Measurements from ENCODE around the gene CADPS. TPM values are rescaled to one million over a fixed set of nuclear protein-coding genes. Genes with fewer than 3 reads are reported as not detected.
A peak's percentile ranks its signal among the peaks of the same experiment; 100 is the strongest.

Gene CADPS
- total RNA-seq, 1 experiment from 2014 or later, result 7.0 TPM

DNA sequence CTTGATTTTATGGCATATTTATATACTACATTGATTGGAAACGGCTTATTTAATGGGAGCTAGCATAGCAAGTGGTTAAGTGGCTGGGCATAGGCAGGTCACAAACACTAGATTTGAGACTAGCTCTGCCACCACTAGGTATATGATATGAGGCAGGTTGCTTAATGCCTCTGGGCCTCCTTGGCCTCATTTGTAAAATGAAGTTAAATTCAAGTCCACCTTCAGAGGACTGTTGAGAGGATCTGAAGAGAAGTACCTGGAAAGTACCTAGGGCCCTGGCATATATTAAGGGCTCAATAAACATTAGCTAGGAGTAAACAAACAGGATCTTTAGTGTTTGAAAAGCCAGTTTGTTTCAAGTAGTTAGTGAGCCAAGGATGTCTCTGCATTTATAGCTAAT lies 335.5 kb downstream of the CADPS start:
- no peak for DNase-seq (ENCODE audit: low spot score)
- no peak overlapping the region for H3K4me3 Mint-ChIP-seq
- ATAC-seq, result no peak; the same call in 1 of the 2 replicates
- H3K4me1 Mint-ChIP-seq, result peaks cover 74% of the 10 kb centered on the region
- H3K36me3 Mint-ChIP-seq, result no peaks in the 10 kb centered on the region
- TF ChIP-seq, protein P1, sequence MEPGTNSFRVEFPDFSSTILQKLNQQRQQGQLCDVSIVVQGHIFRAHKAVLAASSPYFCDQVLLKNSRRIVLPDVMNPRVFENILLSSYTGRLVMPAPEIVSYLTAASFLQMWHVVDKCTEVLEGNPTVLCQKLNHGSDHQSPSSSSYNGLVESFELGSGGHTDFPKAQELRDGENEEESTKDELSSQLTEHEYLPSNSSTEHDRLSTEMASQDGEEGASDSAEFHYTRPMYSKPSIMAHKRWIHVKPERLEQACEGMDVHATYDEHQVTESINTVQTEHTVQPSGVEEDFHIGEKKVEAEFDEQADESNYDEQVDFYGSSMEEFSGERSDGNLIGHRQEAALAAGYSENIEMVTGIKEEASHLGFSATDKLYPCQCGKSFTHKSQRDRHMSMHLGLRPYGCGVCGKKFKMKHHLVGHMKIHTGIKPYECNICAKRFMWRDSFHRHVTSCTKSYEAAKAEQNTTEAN (CRISPR knock-in tag; IDR thresholded peaks at IDR 0.05), result no peak
- no peak for TF ChIP-seq TEAD1 (CRISPR knock-in tag; IDR thresholded peaks at IDR 0.05)
- no peak for TF ChIP-seq FOXJ3 (CRISPR knock-in tag; IDR thresholded peaks at IDR 0.05; ENCODE audit: borderline replicate concordance)
- TF ChIP-seq CREB1 (CRISPR knock-in tag; IDR thresholded peaks at IDR 0.05), result no peak
- TF ChIP-seq, protein P2, sequence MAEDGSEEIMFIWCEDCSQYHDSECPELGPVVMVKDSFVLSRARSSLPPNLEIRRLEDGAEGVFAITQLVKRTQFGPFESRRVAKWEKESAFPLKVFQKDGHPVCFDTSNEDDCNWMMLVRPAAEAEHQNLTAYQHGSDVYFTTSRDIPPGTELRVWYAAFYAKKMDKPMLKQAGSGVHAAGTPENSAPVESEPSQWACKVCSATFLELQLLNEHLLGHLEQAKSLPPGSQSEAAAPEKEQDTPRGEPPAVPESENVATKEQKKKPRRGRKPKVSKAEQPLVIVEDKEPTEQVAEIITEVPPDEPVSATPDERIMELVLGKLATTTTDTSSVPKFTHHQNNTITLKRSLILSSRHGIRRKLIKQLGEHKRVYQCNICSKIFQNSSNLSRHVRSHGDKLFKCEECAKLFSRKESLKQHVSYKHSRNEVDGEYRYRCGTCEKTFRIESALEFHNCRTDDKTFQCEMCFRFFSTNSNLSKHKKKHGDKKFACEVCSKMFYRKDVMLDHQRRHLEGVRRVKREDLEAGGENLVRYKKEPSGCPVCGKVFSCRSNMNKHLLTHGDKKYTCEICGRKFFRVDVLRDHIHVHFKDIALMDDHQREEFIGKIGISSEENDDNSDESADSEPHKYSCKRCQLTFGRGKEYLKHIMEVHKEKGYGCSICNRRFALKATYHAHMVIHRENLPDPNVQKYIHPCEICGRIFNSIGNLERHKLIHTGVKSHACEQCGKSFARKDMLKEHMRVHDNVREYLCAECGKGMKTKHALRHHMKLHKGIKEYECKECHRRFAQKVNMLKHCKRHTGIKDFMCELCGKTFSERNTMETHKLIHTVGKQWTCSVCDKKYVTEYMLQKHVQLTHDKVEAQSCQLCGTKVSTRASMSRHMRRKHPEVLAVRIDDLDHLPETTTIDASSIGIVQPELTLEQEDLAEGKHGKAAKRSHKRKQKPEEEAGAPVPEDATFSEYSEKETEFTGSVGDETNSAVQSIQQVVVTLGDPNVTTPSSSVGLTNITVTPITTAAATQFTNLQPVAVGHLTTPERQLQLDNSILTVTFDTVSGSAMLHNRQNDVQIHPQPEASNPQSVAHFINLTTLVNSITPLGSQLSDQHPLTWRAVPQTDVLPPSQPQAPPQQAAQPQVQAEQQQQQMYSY (CRISPR knock-in tag; IDR thresholded peaks at IDR 0.05), result no peak
- TF ChIP-seq, protein P3, sequence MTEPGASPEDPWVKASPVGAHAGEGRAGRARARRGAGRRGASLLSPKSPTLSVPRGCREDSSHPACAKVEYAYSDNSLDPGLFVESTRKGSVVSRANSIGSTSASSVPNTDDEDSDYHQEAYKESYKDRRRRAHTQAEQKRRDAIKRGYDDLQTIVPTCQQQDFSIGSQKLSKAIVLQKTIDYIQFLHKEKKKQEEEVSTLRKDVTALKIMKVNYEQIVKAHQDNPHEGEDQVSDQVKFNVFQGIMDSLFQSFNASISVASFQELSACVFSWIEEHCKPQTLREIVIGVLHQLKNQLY (CRISPR knock-in tag; IDR thresholded peaks at IDR 0.05), result no peak
- no peak for TF ChIP-seq GABPB1 (CRISPR knock-in tag; IDR thresholded peaks at IDR 0.05)
- no peak for TF ChIP-seq ZNF232 (CRISPR knock-in tag; IDR thresholded peaks at IDR 0.05)
- TF ChIP-seq, protein P4, sequence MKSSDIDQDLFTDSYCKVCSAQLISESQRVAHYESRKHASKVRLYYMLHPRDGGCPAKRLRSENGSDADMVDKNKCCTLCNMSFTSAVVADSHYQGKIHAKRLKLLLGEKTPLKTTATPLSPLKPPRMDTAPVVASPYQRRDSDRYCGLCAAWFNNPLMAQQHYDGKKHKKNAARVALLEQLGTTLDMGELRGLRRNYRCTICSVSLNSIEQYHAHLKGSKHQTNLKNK (CRISPR knock-in tag; IDR thresholded peaks at IDR 0.05), result no peak
- TF ChIP-seq, protein P5, sequence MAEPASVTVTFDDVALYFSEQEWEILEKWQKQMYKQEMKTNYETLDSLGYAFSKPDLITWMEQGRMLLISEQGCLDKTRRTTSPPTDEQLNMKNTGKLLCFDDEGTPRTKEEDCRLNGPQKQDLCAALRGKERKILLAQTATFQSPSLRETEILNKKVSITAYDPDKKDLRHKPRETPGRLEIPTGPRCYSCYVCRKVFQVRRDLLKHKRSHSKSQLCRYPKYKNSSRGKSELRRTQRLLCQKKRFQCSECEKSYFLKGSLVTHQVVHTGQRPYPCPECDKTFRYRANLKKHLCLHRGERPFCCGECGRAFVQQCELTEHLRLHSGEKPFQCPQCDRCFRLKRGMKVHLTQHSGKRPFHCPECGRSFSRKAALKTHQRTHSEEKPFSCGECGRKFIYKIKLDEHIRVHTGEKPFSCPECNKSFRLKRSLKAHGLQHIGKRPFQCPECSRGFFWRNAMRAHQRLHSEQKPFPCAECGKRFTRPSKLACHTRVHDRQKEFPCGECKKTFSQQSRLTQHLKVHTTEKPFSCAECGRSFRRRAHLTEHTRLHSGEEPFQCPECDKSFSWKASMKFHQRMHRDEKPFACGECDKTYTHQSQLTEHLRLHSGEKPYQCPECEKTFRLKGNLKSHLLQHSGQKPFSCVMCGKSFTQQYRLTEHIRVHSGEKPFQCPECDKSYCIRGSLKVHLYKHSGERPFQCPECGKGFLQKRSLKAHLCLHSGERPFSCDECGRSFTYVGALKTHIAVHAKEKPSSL (CRISPR knock-in tag; conservative IDR thresholded peaks at IDR 0.05), result no peak
- TF ChIP-seq STAT6 (CRISPR knock-in tag; conservative IDR thresholded peaks at IDR 0.05; ENCODE audit: low read depth), result no peak
- no peak for TF ChIP-seq ZNF263 (CRISPR knock-in tag; IDR thresholded peaks at IDR 0.05; ENCODE audit: low read depth)
- TF ChIP-seq MXD4 (CRISPR knock-in tag; IDR thresholded peaks at IDR 0.05; ENCODE audit: borderline replicate concordance), result no peak
- TF ChIP-seq, protein P6, sequence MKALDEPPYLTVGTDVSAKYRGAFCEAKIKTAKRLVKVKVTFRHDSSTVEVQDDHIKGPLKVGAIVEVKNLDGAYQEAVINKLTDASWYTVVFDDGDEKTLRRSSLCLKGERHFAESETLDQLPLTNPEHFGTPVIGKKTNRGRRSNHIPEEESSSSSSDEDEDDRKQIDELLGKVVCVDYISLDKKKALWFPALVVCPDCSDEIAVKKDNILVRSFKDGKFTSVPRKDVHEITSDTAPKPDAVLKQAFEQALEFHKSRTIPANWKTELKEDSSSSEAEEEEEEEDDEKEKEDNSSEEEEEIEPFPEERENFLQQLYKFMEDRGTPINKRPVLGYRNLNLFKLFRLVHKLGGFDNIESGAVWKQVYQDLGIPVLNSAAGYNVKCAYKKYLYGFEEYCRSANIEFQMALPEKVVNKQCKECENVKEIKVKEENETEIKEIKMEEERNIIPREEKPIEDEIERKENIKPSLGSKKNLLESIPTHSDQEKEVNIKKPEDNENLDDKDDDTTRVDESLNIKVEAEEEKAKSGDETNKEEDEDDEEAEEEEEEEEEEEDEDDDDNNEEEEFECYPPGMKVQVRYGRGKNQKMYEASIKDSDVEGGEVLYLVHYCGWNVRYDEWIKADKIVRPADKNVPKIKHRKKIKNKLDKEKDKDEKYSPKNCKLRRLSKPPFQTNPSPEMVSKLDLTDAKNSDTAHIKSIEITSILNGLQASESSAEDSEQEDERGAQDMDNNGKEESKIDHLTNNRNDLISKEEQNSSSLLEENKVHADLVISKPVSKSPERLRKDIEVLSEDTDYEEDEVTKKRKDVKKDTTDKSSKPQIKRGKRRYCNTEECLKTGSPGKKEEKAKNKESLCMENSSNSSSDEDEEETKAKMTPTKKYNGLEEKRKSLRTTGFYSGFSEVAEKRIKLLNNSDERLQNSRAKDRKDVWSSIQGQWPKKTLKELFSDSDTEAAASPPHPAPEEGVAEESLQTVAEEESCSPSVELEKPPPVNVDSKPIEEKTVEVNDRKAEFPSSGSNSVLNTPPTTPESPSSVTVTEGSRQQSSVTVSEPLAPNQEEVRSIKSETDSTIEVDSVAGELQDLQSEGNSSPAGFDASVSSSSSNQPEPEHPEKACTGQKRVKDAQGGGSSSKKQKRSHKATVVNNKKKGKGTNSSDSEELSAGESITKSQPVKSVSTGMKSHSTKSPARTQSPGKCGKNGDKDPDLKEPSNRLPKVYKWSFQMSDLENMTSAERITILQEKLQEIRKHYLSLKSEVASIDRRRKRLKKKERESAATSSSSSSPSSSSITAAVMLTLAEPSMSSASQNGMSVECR (CRISPR knock-in tag; IDR thresholded peaks at IDR 0.05; ENCODE audit: borderline replicate concordance), result no peak
- peak overlapping the region; percentile 81; the same call in 1 of the 2 replicates for H3K27ac Mint-ChIP-seq
- CTCF ChIA-PET, result interaction anchor here (0.9 to 2.0 kb wide), 6 partner anchors 16 to 208 kb away, joined by 3 to 14 read pairs (median 10); no protein-coding TSS in a partner anchor
- H3K27me3 Mint-ChIP-seq (ENCODE audit: low read depth), result no peaks in the 10 kb centered on the region
- no peaks in the 10 kb centered on the region for H3K9me3 Mint-ChIP-seq
- POLR2A ChIA-PET, result no interaction called here
